ENCODE data around the gene OOSP3.

GRCh38 chr11:59879567-59879966 lies 985 bp downstream of the OOSP3 start:
- TF ChIP-seq, protein P1, sequence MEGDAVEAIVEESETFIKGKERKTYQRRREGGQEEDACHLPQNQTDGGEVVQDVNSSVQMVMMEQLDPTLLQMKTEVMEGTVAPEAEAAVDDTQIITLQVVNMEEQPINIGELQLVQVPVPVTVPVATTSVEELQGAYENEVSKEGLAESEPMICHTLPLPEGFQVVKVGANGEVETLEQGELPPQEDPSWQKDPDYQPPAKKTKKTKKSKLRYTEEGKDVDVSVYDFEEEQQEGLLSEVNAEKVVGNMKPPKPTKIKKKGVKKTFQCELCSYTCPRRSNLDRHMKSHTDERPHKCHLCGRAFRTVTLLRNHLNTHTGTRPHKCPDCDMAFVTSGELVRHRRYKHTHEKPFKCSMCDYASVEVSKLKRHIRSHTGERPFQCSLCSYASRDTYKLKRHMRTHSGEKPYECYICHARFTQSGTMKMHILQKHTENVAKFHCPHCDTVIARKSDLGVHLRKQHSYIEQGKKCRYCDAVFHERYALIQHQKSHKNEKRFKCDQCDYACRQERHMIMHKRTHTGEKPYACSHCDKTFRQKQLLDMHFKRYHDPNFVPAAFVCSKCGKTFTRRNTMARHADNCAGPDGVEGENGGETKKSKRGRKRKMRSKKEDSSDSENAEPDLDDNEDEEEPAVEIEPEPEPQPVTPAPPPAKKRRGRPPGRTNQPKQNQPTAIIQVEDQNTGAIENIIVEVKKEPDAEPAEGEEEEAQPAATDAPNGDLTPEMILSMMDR (conservative IDR thresholded peaks at IDR 0.05; ENCODE audit: low read length), result no peak
- no peak for TF ChIP-seq EZH2phosphoT487 (IDR thresholded peaks at IDR 0.05; ENCODE audit: borderline replicate concordance)

Data from Loucy (cell line).